Measurements from ENCODE around the gene CALHM6.

GRCh38 chr6:116465246-116465645, 4.1 kb downstream of the CALHM6 start:
- TF ChIP-seq RAD21 (IDR thresholded peaks at IDR 0.05; ENCODE audit: low read depth) (no peak), YY1 (IDR thresholded peaks at IDR 0.05; ENCODE audit: low read depth) (no peak), REST (IDR thresholded peaks at IDR 0.05; ENCODE audit: low read depth) (no peak), NFIC (IDR thresholded peaks at IDR 0.05) (no peak), CREB1 (IDR thresholded peaks at IDR 0.05; ENCODE audit: low read depth) (no peak), TAF1 (IDR thresholded peaks at IDR 0.05; ENCODE audit: low read depth) (no peak), CEBPB (IDR thresholded peaks at IDR 0.05) (no peak), USF1 (IDR thresholded peaks at IDR 0.05) (no peak), EP300 (IDR thresholded peaks at IDR 0.05; ENCODE audit: borderline replicate concordance) (no peak), MAX (IDR thresholded peaks at IDR 0.05) (no peak), FOXM1 (IDR thresholded peaks at IDR 0.05; ENCODE audit: borderline replicate concordance, low read depth) (no peak), ZBTB7A (IDR thresholded peaks at IDR 0.05; ENCODE audit: low read depth) (no peak), EGR1 (IDR thresholded peaks at IDR 0.05) (no peak)
